Peyer's patch (tissue), 4 donors: Measurements from ENCODE around the gene WNT9A. TPM values are rescaled to one million over a fixed set of nuclear protein-coding genes. Genes with fewer than 3 reads are reported as not detected.
A peak's percentile ranks its signal among the peaks of the same experiment; 100 is the strongest.

ENCODE experiments used
- DNase-seq, 3 donors: peaks; one replicate each; pipeline ENCODE4 v3.0.0-alpha.2; 2017 to 2019
- H3K27ac ChIP-seq, 4 donors: fragments of 200-600 bp; sonication (generic); one replicate each; pipeline ENCODE4 v1.5.1; 2016 to 2019
- H3K27me3 ChIP-seq, 2 donors: fragments of 200-600 bp; sonication (generic); one replicate each; pipeline ENCODE4 v1.5.1; 2019
- H3K36me3 ChIP-seq, 3 donors: fragments of 200-600 bp; sonication (generic); one replicate each; pipeline ENCODE4 v1.5.1; 2016 to 2019
- H3K4me1 ChIP-seq, 4 donors: fragments of 200-600 bp; sonication (generic); one replicate each; pipeline ENCODE4 v1.5.1; 2016 to 2019
- H3K4me3 ChIP-seq, 4 donors: fragments of 200-600 bp; sonication (generic); 1 replicate in 3 of 4; 2 replicates in 1 of 4; pipeline ENCODE4 v1.5.1; 2016 to 2019; ENCODE audit warnings: mild to moderate bottlenecking in 1 of 4
- H3K9me3 ChIP-seq, 4 donors: fragments of 200-600 bp; sonication (generic); one replicate each; pipeline ENCODE4 v1.5.1; 2016 to 2019; ENCODE audit warnings: mild to moderate bottlenecking in 1 of 4
- POLR2A ChIP-seq, 2 donors: fragments of 450-650 bp; IDR thresholded peaks; one replicate each; pipeline ENCODE4 v1.5.1; 2017; ENCODE audit warnings: antibody characterized with exemption in 2 of 2, mild to moderate bottlenecking in 2 of 2, moderate library complexity in 2 of 2
- total RNA-seq, 4 donors: library from RNA; depleted of rRNA; stranded (reverse); fragments of >200 nt; gene quantifications; one replicate each; pipeline ENCODE4 v1.1.0, GENCODE V29; 2016
- TF ChIP-seq, protein P1 (sequence below), 6 experiments: fragments of 450-650 bp in 4 of 6; fragments of 200-600 bp in 2 of 6; sonication (generic) in 1 of 6; IDR thresholded peaks; one replicate each; pipeline ENCODE4 v1.5.1; 2017 to 2019; ENCODE audit warnings: antibody characterized with exemption in 6 of 6, mild to moderate bottlenecking in 3 of 6, moderate library complexity in 1 of 6

Gene WNT9A
- total RNA-seq, 4 donors from 2014 or later = 0.83 to 3.5 (median 2.6) TPM

- DNase-seq = peak in 1 of 3 donors; percentile 4
- TF ChIP-seq POLR2A (IDR thresholded peaks at IDR 0.05) = no peak
- TF ChIP-seq, protein P1, sequence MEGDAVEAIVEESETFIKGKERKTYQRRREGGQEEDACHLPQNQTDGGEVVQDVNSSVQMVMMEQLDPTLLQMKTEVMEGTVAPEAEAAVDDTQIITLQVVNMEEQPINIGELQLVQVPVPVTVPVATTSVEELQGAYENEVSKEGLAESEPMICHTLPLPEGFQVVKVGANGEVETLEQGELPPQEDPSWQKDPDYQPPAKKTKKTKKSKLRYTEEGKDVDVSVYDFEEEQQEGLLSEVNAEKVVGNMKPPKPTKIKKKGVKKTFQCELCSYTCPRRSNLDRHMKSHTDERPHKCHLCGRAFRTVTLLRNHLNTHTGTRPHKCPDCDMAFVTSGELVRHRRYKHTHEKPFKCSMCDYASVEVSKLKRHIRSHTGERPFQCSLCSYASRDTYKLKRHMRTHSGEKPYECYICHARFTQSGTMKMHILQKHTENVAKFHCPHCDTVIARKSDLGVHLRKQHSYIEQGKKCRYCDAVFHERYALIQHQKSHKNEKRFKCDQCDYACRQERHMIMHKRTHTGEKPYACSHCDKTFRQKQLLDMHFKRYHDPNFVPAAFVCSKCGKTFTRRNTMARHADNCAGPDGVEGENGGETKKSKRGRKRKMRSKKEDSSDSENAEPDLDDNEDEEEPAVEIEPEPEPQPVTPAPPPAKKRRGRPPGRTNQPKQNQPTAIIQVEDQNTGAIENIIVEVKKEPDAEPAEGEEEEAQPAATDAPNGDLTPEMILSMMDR (IDR thresholded peaks at IDR 0.05) = no peak
- no peaks in the 10 kb centered on the region for H3K4me1 ChIP-seq
- H3K36me3 ChIP-seq = no peaks in the 10 kb centered on the region
- no peaks in the 10 kb centered on the region for H3K27me3 ChIP-seq
- H3K9me3 ChIP-seq = no peaks in the 10 kb centered on the region
- no peak overlapping the region for H3K4me3 ChIP-seq
- H3K27ac ChIP-seq = no peak overlapping the region
Measured at GRCh38 chr1:227896710-227897655, 50.7 kb downstream of the WNT9A start.

DNA sequence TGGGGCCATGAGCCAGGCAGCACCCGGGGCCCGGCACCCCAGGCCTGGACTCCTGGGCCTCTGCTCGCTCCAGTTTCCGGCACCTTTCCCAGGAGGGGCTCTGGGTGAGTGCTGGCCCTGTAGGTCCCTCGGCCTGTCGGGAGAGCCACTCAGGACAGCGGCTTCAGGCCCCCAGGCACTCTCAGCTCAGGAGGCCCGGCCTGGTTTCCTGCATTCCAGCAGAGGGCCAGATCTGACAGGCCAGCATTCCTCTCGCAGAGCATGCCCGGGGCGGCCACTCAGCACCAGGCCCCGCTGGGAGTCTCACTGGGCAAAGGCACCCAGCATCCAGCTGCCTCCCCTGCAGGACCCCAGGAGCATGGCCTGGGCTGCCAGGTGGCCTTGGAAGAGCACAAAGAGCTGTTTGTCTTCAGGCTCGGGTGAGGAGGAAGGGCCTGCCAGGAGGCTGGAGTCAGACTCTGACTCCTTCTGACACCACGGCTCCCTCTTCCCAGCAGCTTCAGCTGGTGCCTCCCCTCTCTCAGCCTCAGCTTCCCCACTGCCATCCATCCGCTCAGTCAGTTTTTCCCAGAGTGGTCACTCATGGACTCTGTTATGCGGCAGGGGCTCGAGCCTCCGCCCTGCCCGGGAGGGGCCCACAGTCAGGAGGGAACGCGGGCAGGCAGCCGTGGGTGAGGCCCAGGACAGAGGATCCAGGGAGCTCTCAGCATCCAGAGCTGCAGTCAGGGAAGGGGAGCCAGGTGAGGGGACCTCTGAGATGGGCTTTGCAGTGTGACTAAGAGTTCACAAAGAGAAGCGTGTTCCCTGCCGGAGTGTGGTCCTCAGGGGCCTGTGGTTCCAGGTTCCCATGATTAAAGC is 51.7 kb downstream of the WNT9A start:
- H3K4me1 ChIP-seq = no peaks in the 10 kb centered on the region
- H3K27ac ChIP-seq = no peak overlapping the region
- H3K36me3 ChIP-seq = no peaks in the 10 kb centered on the region
- H3K27me3 ChIP-seq = no peaks in the 10 kb centered on the region
- H3K4me3 ChIP-seq = no peak overlapping the region
- TF ChIP-seq, protein P1 (IDR thresholded peaks at IDR 0.05) = no peak
- no peak for TF ChIP-seq POLR2A (IDR thresholded peaks at IDR 0.05)
- DNase-seq = peak; percentile 14 to 43 (median 38)
- no peaks in the 10 kb centered on the region for H3K9me3 ChIP-seq

- TF ChIP-seq, protein P1 (IDR thresholded peaks at IDR 0.05) = no peak
- no peak for TF ChIP-seq POLR2A (IDR thresholded peaks at IDR 0.05)
- H3K4me1 ChIP-seq = no peaks in the 10 kb centered on the region
- no peaks in the 10 kb centered on the region for H3K27me3 ChIP-seq
- peak in 2 of 3 donors; percentile 8 to 34 for DNase-seq
- no peak overlapping the region for H3K27ac ChIP-seq
- H3K4me3 ChIP-seq = no peak overlapping the region
- no peaks in the 10 kb centered on the region for H3K9me3 ChIP-seq
- H3K36me3 ChIP-seq = no peaks in the 10 kb centered on the region
Measured at GRCh38 chr1:227894831-227895451, 52.8 kb downstream of the WNT9A start.

DNA sequence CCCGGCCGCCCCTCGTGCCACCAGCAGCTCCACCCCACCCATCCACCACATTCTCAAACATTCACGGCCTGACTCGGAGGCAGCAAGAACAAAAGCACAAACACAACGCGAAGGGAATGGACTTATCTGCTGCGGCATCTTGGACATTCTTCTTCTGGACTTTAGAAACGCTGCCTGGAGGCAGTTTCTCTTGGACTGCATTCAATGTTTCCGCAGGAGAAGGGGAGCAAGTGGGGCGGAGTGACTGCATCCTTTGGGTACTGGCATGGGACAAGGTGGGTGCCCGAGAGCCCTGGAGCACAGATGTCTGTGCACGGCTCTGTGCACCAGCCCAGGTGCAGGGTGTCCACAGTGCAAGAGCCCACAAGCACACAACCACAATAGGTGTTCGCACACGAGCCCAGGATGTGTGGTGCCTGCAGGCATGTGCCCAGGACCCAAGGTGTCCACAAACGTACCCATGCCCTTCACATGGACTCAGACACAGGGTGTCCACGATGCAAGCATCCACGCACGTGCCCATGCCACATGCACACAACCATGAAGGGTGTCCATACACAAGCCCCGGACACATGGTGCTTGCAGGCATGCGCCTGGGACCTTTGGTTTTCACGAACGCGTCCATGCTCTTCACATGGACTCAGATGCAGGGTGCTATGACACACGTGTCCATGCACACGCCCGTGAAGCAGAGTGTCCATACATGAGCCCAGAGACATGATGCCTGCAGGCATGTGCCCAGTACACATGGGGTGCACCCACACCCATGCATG is 53.6 kb downstream of the WNT9A start:
- H3K9me3 ChIP-seq = no peaks in the 10 kb centered on the region
- H3K36me3 ChIP-seq = no peaks in the 10 kb centered on the region
- H3K4me1 ChIP-seq = no peaks in the 10 kb centered on the region
- no peak overlapping the region for H3K27ac ChIP-seq
- no peak overlapping the region for H3K4me3 ChIP-seq
- no peaks in the 10 kb centered on the region for H3K27me3 ChIP-seq
- peak in 2 of 3 donors; percentile 6 to 31 for DNase-seq
- TF ChIP-seq, protein P1 (IDR thresholded peaks at IDR 0.05) = no peak
- no peak for TF ChIP-seq POLR2A (IDR thresholded peaks at IDR 0.05)
